MG63 (cell line): ENCODE results near the gene CCDC85B. TPM values are rescaled to one million over a fixed set of nuclear protein-coding genes. Genes with fewer than 3 reads are reported as not detected.
A peak's percentile ranks its signal among the peaks of the same experiment; 100 is the strongest.
"Not testable (repeated sequence)": the region's sequence is repeated elsewhere in the genome, so short reads cannot be mapped to it uniquely, and the experiment has no call there.

Experiments
- DNase-seq: peaks from one replicate; pipeline ENCODE4 v3.0.0-alpha.2; 2020
- H3K27me3 ChIP-seq: fragments of 250-450 bp; sonication (Bioruptor Pico); 2 replicates; pipeline ENCODE4 v1.5.1; 2020; ENCODE audit warnings: mild to moderate bottlenecking, moderate library complexity
- H3K36me3 ChIP-seq: fragments of 250-450 bp; sonication (Bioruptor Pico); 2 replicates; pipeline ENCODE4 v1.5.1; 2020; ENCODE audit warnings: mild to moderate bottlenecking, moderate library complexity
- H3K4me3 ChIP-seq: fragments of 250-450 bp; sonication (Bioruptor Pico); 2 replicates; pipeline ENCODE4 v1.5.1; 2020; ENCODE audit warnings: mild to moderate bottlenecking, moderate library complexity
- H3K9me3 ChIP-seq: fragments of 250-450 bp; sonication (Bioruptor Pico); 2 replicates; pipeline ENCODE4 v1.5.1; 2020; ENCODE audit warnings: mild to moderate bottlenecking, moderate library complexity
- total RNA-seq: library from RNA; depleted of rRNA; stranded (reverse); fragments of >200 nt; shearing (Covaris generic); gene quantifications from 2 replicates; pipeline ENCODE4 v1.2.3, GENCODE V29; 2014; ENCODE audit warnings: low replicate concordance; rRNA removed

The CCDC85B gene
- total RNA-seq = 99.6 and 131 TPM in 2 replicates

DNA sequence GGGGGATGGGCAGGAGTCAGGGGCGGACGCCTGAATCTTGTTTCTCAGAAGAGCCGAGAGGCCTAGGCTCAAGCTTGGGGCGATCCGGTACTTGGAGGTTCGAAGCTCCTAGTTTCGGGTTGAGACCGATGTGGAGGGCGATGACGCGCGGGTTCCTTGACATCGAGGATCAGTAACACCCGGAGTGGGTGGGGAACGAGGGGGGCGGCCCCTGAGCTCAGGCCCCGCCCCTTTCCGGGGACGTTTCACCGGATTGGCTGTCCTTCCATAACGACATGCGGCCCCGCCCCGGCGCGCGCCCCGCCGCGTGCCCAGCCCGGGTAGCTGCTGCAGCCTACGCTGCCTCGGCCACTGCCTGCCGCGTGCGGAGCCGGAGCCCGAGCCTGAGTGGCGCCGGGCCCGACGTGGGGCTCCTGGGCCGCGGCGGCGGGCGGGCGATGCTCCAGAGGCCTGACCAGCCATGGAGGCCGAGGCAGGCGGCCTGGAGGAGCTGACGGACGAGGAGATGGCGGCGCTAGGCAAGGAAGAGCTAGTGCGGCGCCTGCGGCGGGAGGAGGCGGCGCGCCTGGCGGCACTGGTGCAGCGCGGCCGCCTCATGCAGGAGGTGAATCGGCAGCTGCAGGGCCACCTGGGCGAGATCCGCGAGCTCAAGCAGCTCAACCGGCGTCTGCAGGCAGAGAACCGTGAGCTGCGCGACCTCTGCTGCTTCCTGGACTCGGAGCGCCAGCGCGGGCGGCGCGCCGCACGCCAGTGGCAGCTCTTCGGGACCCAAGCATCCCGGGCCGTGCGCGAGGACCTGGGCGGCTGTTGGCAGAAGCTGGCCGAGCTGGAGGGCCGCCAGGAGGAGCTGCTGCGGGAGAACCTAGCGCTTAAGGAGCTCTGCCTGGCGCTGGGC, at the start of gene CCDC85B:
Gene CCDC85B (plus strand): TSS at position 350 of the 895 bp plus-strand sequence. CDS start 111 bp downstream, at position 461.
- H3K36me3 ChIP-seq = peaks cover 59% of the 10 kb centered on the region

DNA sequence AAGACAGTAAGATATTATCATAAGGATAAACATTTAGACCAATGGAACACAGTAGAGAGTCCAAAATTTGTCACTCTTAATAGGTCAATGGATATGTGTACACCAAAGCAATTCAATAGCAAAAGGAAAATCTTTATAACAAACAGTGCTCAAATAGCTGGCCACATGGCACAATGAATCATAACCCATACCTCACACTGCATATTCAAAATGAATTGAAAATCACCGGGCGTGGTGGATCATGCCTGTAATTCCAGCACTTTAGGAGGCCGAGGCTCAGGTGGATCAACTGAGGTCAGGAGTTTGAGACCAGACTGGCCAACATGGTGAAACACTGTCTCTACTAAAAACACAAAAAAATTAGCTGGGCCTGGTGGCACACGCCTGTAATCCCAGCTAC, 48.3 kb upstream of the CCDC85B start:
- Histone ChIP-seq H3K9me3 (no peaks in the 10 kb centered on the region), H3K4me3 (no peak overlapping the region)
- DNase-seq = no peak

More for the DNA sequence above, at the start of gene CCDC85B:
- Histone ChIP-seq H3K27me3 (no peaks in the 10 kb centered on the region), H3K4me3 (peak within 1 kb of the TSS; percentile 91), H3K9me3 (no peaks in the 10 kb centered on the region)
- DNase-seq = peak; percentile 98

GRCh38 chr11:65843811-65844210, 46.7 kb upstream of the CCDC85B start:
- no peak overlapping the region for H3K4me3 ChIP-seq
- H3K9me3 ChIP-seq = no peaks in the 10 kb centered on the region
- no peaks in the 10 kb centered on the region for H3K36me3 ChIP-seq
- no peaks in the 10 kb centered on the region for H3K27me3 ChIP-seq
- no peak for DNase-seq

More for the DNA sequence above, 48.3 kb upstream of the CCDC85B start:
- no peaks in the 10 kb centered on the region for H3K27me3 ChIP-seq
- no peaks in the 10 kb centered on the region for H3K36me3 ChIP-seq

- Histone ChIP-seq H3K4me3 (no peak overlapping the region), H3K9me3 (no peaks in the 10 kb centered on the region), H3K27me3 (no peaks in the 10 kb centered on the region), H3K36me3 (no peaks in the 10 kb centered on the region)
- no peak for DNase-seq
Measured at GRCh38 chr11:65844231-65844872, 46.1 kb upstream of the CCDC85B start.

- no peak for DNase-seq
- H3K36me3 ChIP-seq = peaks cover 18% of the 10 kb centered on the region
- H3K9me3 ChIP-seq = 0 out of 2 replicates have a peak, but pooled peaks cover 2% of the 10 kb centered on the region
- no peak overlapping the region for H3K4me3 ChIP-seq
- no peaks in the 10 kb centered on the region for H3K27me3 ChIP-seq
Measured at GRCh38 chr11:65847746-65848145, 42.7 kb upstream of the CCDC85B start.

- not testable (repeated sequence) for DNase-seq, H3K4me3 ChIP-seq, H3K27me3 ChIP-seq, H3K9me3 ChIP-seq
- peaks cover 28% of the 10 kb centered on the region for H3K36me3 ChIP-seq
Measured at GRCh38 chr11:65848693-65849092, 41.8 kb upstream of the CCDC85B start.

- no peak overlapping the region for H3K4me3 ChIP-seq
- peaks cover 34% of the 10 kb centered on the region for H3K36me3 ChIP-seq
- no peak for DNase-seq
- H3K27me3 ChIP-seq = no peaks in the 10 kb centered on the region
- 0 out of 2 replicates have a peak, but pooled peaks cover 2% of the 10 kb centered on the region for H3K9me3 ChIP-seq
Measured at GRCh38 chr11:65849366-65849765, 41.1 kb upstream of the CCDC85B start.

- 0 out of 2 replicates have a peak, but pooled peaks cover 2% of the 10 kb centered on the region for H3K9me3 ChIP-seq
- no peaks in the 10 kb centered on the region for H3K27me3 ChIP-seq
- H3K4me3 ChIP-seq = no peak overlapping the region
- peaks cover 39% of the 10 kb centered on the region for H3K36me3 ChIP-seq
- no peak for DNase-seq
Measured at GRCh38 chr11:65849771-65850216, 40.7 kb upstream of the CCDC85B start.

GRCh38 chr11:65850217-65851082, 40.0 kb upstream of the CCDC85B start:
- Histone ChIP-seq H3K4me3 (no peak overlapping the region), H3K9me3 (0 out of 2 replicates have a peak, but pooled peaks cover 2% of the 10 kb centered on the region), H3K27me3 (no peaks in the 10 kb centered on the region), H3K36me3 (peaks cover 45% of the 10 kb centered on the region)
- no peak for DNase-seq

DNA sequence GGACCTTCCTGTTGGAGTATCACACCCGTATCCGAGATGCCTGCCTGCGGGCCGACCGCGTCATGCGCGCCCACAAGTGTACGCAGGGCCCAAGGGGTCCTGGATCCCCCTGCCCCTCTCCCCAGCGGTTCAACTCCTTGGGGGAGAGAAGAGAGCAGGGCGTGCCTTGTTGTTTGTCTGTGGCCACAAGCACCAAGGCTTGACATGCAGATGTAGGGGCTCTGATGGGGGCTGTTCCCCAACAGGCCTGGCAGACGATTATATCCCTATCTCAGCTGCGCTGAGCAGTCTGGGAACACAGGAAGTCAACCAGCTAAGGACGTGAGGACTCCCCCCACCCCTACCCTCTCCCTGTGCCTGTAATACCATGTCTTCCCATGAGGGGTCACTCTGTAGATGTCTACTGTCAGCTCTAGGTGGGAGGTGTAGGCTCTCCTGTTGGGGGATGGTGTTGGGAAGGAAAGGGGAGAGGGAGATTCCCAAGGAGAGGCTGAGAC, 39.3 kb upstream of the CCDC85B start:
- Histone ChIP-seq H3K27me3 (no peaks in the 10 kb centered on the region), H3K4me3 (no peak overlapping the region), H3K36me3 (peaks cover 52% of the 10 kb centered on the region), H3K9me3 (0 out of 2 replicates have a peak, but pooled peaks cover 2% of the 10 kb centered on the region)
- DNase-seq = no peak

DNA sequence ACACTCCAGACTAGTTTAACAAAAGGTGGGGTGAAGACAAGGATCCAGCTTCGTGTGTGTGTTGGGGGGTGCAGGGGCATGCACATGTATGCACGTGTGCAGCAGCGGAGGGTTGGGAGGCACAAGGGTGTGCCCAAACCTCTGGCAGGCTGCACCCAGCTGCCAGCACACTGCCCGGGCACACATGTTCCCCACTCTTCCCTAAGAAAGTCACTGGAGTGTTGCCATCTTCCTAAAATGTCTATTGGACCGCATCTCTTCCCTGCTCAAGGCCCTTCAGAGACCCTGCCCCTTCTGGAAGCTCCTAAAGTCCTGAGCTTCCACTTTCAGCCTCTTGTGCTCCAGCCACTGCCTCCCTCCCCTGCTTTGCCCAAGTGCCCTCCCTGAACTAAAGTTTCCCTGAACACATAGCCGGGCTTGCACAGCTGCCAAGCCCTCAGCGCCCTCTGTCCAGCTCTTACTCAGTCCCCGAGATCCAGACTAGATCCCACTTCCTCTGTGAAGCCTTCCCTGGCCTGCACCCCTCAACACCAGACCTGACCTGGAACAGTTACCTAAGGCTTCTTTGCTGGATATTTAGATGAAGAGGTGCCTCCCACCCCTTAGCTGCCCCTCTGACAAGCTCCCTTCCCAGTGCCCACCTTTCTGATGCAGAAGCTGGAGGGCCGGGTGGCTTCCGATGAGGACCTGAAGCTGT, 38.5 kb upstream of the CCDC85B start:
- Histone ChIP-seq H3K27me3 (no peaks in the 10 kb centered on the region), H3K36me3 (peaks cover 60% of the 10 kb centered on the region), H3K4me3 (no peak overlapping the region), H3K9me3 (0 out of 2 replicates have a peak, but pooled peaks cover 2% of the 10 kb centered on the region)
- DNase-seq = no peak

DNA sequence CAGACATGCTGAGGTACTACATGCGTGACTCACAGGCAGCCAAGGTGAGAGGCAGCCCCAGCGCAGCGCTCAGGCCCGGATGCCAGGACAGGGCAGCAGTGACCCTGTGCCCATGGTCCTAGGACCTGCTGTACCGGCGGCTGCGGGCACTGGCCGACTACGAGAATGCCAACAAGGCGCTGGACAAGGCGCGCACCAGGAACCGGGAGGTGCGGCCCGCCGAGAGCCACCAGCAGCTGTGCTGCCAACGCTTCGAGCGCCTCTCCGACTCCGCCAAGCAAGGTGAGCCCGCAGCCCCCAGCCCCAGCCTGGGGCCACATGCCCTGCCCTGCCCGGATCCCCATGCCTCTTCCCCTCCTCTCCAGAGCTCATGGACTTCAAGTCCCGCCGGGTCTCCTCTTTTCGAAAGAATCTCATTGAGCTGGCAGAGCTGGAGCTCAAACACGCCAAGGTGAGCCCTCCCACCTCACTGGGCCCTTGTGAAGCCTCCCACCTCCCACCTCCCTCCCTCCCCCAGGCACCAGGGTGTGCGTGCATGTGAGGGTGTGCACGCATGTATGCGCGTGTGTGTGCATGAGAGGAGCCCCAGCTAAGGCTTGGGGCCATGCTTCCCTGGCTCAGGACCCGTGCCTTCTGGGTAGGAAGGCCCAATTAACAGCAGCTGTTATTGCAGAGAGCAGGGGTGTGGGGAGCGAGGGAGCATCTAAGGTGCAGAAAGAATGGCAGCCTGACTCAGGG, 37.8 kb upstream of the CCDC85B start:
- peaks cover 66% of the 10 kb centered on the region for H3K36me3 ChIP-seq
- no peak for DNase-seq
- 0 out of 2 replicates have a peak, but pooled peaks cover 2% of the 10 kb centered on the region for H3K9me3 ChIP-seq
- no peak overlapping the region for H3K4me3 ChIP-seq
- H3K27me3 ChIP-seq = no peaks in the 10 kb centered on the region

- Histone ChIP-seq H3K36me3 (peaks cover 66% of the 10 kb centered on the region), H3K4me3 (no peak overlapping the region), H3K9me3 (0 out of 2 replicates have a peak, but pooled peaks cover 2% of the 10 kb centered on the region), H3K27me3 (no peaks in the 10 kb centered on the region)
- no peak for DNase-seq
Measured at GRCh38 chr11:65853246-65853979, 37.1 kb upstream of the CCDC85B start.

- Histone ChIP-seq H3K27me3 (no peaks in the 10 kb centered on the region), H3K9me3 (0 out of 2 replicates have a peak, but pooled peaks cover 2% of the 10 kb centered on the region), H3K4me3 (no peak overlapping the region), H3K36me3 (peaks cover 66% of the 10 kb centered on the region)
- DNase-seq = no peak
Measured at GRCh38 chr11:65854161-65854592, 36.3 kb upstream of the CCDC85B start.
